GM23248 (cell line): ENCODE results near the gene NMT2.

Experiments
- EZH2 ChIP-seq: fragments of 200-600 bp; sonication (generic); IDR thresholded peaks from 2 replicates; pipeline ENCODE4 v1.6.1; 2018; ENCODE audit warnings: antibody characterized with exemption, mild to moderate bottlenecking; ENCODE audit not compliant: insufficient read depth, poor library complexity, severe bottlenecking
- EZH2phosphoT487 ChIP-seq: fragments of 200-600 bp; sonication (generic); IDR thresholded peaks from 2 replicates; pipeline ENCODE4 v1.6.1; 2018; ENCODE audit warnings: antibody characterized with exemption, moderate library complexity, mild to moderate bottlenecking, low read depth; ENCODE audit not compliant: insufficient read depth

DNA sequence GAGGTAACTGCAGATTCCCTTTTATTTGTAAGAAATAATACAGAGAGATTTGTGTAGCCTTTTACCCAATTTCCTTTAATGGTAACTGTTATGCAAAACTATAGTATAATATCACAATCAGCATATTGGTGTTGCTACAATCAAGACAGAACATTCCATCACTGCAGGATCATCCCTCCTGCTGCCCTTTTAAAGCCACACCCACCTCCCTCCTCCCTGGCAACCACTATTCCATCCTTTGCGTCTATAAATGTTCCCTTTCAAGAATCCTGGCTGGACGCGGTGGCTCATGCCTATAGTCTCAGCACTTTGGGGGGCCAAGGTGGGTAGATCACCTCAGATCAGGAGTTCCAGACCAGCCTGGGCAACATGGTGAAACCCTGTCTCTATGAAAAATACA is 93.1 kb downstream of the NMT2 start:
- TF ChIP-seq EZH2 (no peak), EZH2phosphoT487 (no peak)
